ENCODE measurements around the gene VEGFD. TPM values are rescaled to one million over a fixed set of nuclear protein-coding genes. Genes with fewer than 3 reads are reported as not detected.

The VEGFD gene
- polyA plus RNA-seq, 3 donors: not detected

DNA sequence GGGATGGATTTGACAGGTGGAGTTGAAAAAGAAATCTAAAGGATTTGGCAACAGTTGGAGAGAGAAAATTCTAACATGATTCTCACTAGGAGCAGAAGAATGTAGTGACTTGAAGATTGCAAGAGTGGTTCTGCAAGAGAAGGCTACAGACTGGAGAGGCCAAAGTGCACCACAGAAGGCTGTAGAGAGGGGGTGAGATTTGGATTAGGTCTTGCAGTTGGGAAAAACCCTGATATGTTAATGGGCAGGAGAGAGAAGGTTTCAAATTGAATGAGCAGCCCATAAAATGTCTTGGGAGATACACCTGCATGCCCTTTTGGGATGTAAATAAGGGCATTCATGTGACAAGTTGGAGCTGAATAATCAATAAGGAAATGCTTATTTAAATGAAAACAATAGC lies 14.7 kb upstream of the VEGFD start:
- Histone ChIP-seq H3K4me2 (replicated peaks; ENCODE audit: extremely low read depth, low read length, poor library complexity, severe bottlenecking) (no peak overlapping the region), H3K36me3 (replicated peaks in 1 of 2; ENCODE audit: control insufficient read depth in 1 of 2, insufficient read depth in 2 of 2, low read length in 2 of 2) (no peaks in the 10 kb centered on the region), H3K4me1 (ENCODE audit: control insufficient read depth in 1 of 2, insufficient read depth in 2 of 2, low read length in 2 of 2) (no peaks in the 10 kb centered on the region), H4K20me1 (ENCODE audit: insufficient read depth, low read length) (no peaks in the 10 kb centered on the region), H3K27me3 (ENCODE audit: control insufficient read depth in 2 of 2, insufficient read depth in 2 of 2, low read length in 2 of 2) (peaks cover 0 to 31% of the 10 kb centered on the region in 2 donors), H3K27ac (ENCODE audit: low read depth in 1 of 2, low read length in 2 of 2) (no peak overlapping the region), H3K4me3 (replicated peaks in 1 of 3; ENCODE audit: low read depth in 2 of 3, low read length in 3 of 3) (no peak overlapping the region), H3K79me2 (ENCODE audit: insufficient read depth, low read length) (no peaks in the 10 kb centered on the region), H3K9me3 (replicated peaks in 1 of 2; ENCODE audit: control insufficient read depth in 1 of 2, insufficient read depth in 1 of 2, low read length in 2 of 2) (no peaks in the 10 kb centered on the region), H2AFZ (ENCODE audit: insufficient read depth, low read depth, low read length, poor library complexity, severe bottlenecking) (no peak overlapping the region), H3K9ac (ENCODE audit: insufficient read depth, low read length, poor library complexity, severe bottlenecking) (no peak overlapping the region)
- H3K9me3 Mint-ChIP-seq: no peaks in the 10 kb centered on the region
- TF ChIP-seq, protein P1, sequence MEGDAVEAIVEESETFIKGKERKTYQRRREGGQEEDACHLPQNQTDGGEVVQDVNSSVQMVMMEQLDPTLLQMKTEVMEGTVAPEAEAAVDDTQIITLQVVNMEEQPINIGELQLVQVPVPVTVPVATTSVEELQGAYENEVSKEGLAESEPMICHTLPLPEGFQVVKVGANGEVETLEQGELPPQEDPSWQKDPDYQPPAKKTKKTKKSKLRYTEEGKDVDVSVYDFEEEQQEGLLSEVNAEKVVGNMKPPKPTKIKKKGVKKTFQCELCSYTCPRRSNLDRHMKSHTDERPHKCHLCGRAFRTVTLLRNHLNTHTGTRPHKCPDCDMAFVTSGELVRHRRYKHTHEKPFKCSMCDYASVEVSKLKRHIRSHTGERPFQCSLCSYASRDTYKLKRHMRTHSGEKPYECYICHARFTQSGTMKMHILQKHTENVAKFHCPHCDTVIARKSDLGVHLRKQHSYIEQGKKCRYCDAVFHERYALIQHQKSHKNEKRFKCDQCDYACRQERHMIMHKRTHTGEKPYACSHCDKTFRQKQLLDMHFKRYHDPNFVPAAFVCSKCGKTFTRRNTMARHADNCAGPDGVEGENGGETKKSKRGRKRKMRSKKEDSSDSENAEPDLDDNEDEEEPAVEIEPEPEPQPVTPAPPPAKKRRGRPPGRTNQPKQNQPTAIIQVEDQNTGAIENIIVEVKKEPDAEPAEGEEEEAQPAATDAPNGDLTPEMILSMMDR (IDR thresholded peaks at IDR 0.05): no peak
- H3K4me3 Mint-ChIP-seq: no peak overlapping the region
- peaks cover 0 to 15% (median 2%) of the 10 kb centered on the region in 3 donors for H3K27me3 Mint-ChIP-seq (ENCODE audit: low read depth in 3 of 3)
- H3K27ac Mint-ChIP-seq: no peak overlapping the region
- no peak for DNase-seq
- intact Hi-C loops (cut with micrococcal nuclease): no loop called here
- no peaks in the 10 kb centered on the region for H3K36me3 Mint-ChIP-seq
- no peaks in the 10 kb centered on the region for H3K4me1 Mint-ChIP-seq

GRCh38 chrX:15395789-15396188 lies 11.6 kb upstream of the VEGFD start:
- Histone ChIP-seq H3K27ac (ENCODE audit: low read depth in 1 of 2, low read length in 2 of 2) (no peak overlapping the region), H3K4me2 (replicated peaks; ENCODE audit: extremely low read depth, low read length, poor library complexity, severe bottlenecking) (no peak overlapping the region), H3K36me3 (replicated peaks in 1 of 2; ENCODE audit: control insufficient read depth in 1 of 2, insufficient read depth in 2 of 2, low read length in 2 of 2) (no peaks in the 10 kb centered on the region), H3K9ac (ENCODE audit: insufficient read depth, low read length, poor library complexity, severe bottlenecking) (no peak overlapping the region), H3K79me2 (ENCODE audit: insufficient read depth, low read length) (no peaks in the 10 kb centered on the region), H3K4me3 (replicated peaks in 1 of 3; ENCODE audit: low read depth in 2 of 3, low read length in 3 of 3) (no peak overlapping the region), H3K9me3 (replicated peaks in 1 of 2; ENCODE audit: control insufficient read depth in 1 of 2, insufficient read depth in 1 of 2, low read length in 2 of 2) (no peaks in the 10 kb centered on the region), H3K27me3 (ENCODE audit: control insufficient read depth in 2 of 2, insufficient read depth in 2 of 2, low read length in 2 of 2) (peaks cover 0 to 36% of the 10 kb centered on the region in 2 donors), H3K4me1 (ENCODE audit: control insufficient read depth in 1 of 2, insufficient read depth in 2 of 2, low read length in 2 of 2) (no peaks in the 10 kb centered on the region), H2AFZ (ENCODE audit: insufficient read depth, low read depth, low read length, poor library complexity, severe bottlenecking) (no peak overlapping the region), H4K20me1 (ENCODE audit: insufficient read depth, low read length) (no peaks in the 10 kb centered on the region)
- intact Hi-C loops (cut with micrococcal nuclease): no loop called here
- H3K36me3 Mint-ChIP-seq: no peaks in the 10 kb centered on the region
- H3K27ac Mint-ChIP-seq: no peak overlapping the region
- TF ChIP-seq, protein P1 (IDR thresholded peaks at IDR 0.05): no peak
- no peak overlapping the region for H3K4me3 Mint-ChIP-seq
- H3K27me3 Mint-ChIP-seq (ENCODE audit: low read depth in 3 of 3): peaks cover 0 to 14% (median 0%) of the 10 kb centered on the region in 3 donors
- no peaks in the 10 kb centered on the region for H3K4me1 Mint-ChIP-seq
- no peaks in the 10 kb centered on the region for H3K9me3 Mint-ChIP-seq
- no peak for DNase-seq
- no CpG with 5 or more reads among the region's 2 CpGs for WGBS (ENCODE audit: insufficient coverage)
